ENCODE data around the gene AP2B1. TPM values are rescaled to one million over a fixed set of nuclear protein-coding genes. Genes with fewer than 3 reads are reported as not detected.

Gene AP2B1
- total RNA-seq, 1 experiment from 2014 or later: 217 TPM

- no peak for DNase-seq
- H2BK20ac ChIP-seq (ENCODE audit: low read depth, low read length, poor library complexity, severe bottlenecking): no peak overlapping the region
- H3K4me1 ChIP-seq (ENCODE audit: insufficient read depth, low read length): no peaks in the 10 kb centered on the region
- H3K23me2 ChIP-seq (ENCODE audit: insufficient read length, low read depth, low read length, poor library complexity, severe bottlenecking): no peaks in the 10 kb centered on the region
- H2AFZ ChIP-seq (ENCODE audit: low read length): no peak overlapping the region
- no peaks in the 10 kb centered on the region for H3K79me1 ChIP-seq (ENCODE audit: insufficient read depth, low read depth, low read length, poor library complexity, severe bottlenecking)
- H4K8ac ChIP-seq (replicated peaks; ENCODE audit: insufficient read length, low read depth, low read length): no peak overlapping the region
- Mint-ChIP-seq H3K9me3 (no peaks in the 10 kb centered on the region), H3K36me3 (ENCODE audit: insufficient read depth in 1 of 3, low read depth in 3 of 3) (peaks cover 13 to 45% (median 43%) of the 10 kb centered on the region in 3 experiments; a peak in 6 of 7 replicates), H3K27ac (peak overlapping the region in 2 of 3 experiments; percentile 2 to 72; a peak in 3 of 7 replicates), H3K4me3 (no peak overlapping the region), H3K27me3 (ENCODE audit: low read depth) (no peaks in the 10 kb centered on the region), H3K4me1 (peaks cover 9 to 15% of the 10 kb centered on the region in 2 experiments)
- H3T11ph ChIP-seq (ENCODE audit: low read length): no peak overlapping the region
- no peaks in the 10 kb centered on the region for H3K27me3 ChIP-seq (ENCODE audit: insufficient read depth, low read length)
- no peak overlapping the region for H3K23ac ChIP-seq (ENCODE audit: insufficient read length, low read depth, low read length)
- H3K56ac ChIP-seq (ENCODE audit: insufficient read length, low read depth, low read length): no peak overlapping the region
- no peak overlapping the region for H3K4me2 ChIP-seq (ENCODE audit: insufficient read depth, insufficient read length, low read length)
- H3K9ac ChIP-seq (ENCODE audit: extremely low read depth, insufficient read length, low read length): no peak overlapping the region
- H3K27ac ChIP-seq (ENCODE audit: insufficient read length, low read depth, low read length): no peak overlapping the region
- no peaks in the 10 kb centered on the region for H4K20me1 ChIP-seq (ENCODE audit: control insufficient read depth, insufficient read depth, insufficient read length)
- H3K18ac ChIP-seq (ENCODE audit: insufficient read length, low read depth, low read length): no peak overlapping the region
- H2BK120ac ChIP-seq (ENCODE audit: low read depth, low read length, poor library complexity, severe bottlenecking): no peak overlapping the region
- no CpG with 5 or more reads among the region's 4 CpGs for WGBS (ENCODE audit: extremely low coverage, insufficient read length, low lambda C conversion rate)
- no peak overlapping the region for H2BK15ac ChIP-seq (ENCODE audit: low read depth, low read length)
- no peak overlapping the region for H2AK5ac ChIP-seq (ENCODE audit: insufficient read length, low read length)
- H2BK12ac ChIP-seq (ENCODE audit: insufficient read length, low read depth, low read length): no peak overlapping the region
- no peak overlapping the region for H4K5ac ChIP-seq (ENCODE audit: insufficient read length, low read depth, low read length)
- no peak overlapping the region for H3K4ac ChIP-seq (ENCODE audit: low read depth, low read length)
- H3K9me3 ChIP-seq (ENCODE audit: control insufficient read depth, low read depth, low read length): no peaks in the 10 kb centered on the region
- no peak overlapping the region for H3K14ac ChIP-seq (ENCODE audit: insufficient read depth, low read length)
- TF ChIP-seq CTCF (conservative IDR thresholded peaks at IDR 0.05): no peak
- no peak overlapping the region for H2BK5ac ChIP-seq (ENCODE audit: insufficient read length, low read length)
- H4K91ac ChIP-seq (ENCODE audit: insufficient read length, low read depth, low read length): no peak overlapping the region
- H3K79me2 ChIP-seq (ENCODE audit: insufficient read depth, low read length): no peaks in the 10 kb centered on the region
Observed at GRCh38 chr17:35668802-35669201, 81.7 kb downstream of the AP2B1 start.

Data from H9 (cell line).